MCF 10A (cell line): ENCODE results near the gene STK24. TPM values are rescaled to one million over a fixed set of nuclear protein-coding genes. Genes with fewer than 3 reads are reported as not detected.

Experiments used
- BruUV-seq: library from RNA; stranded (reverse); fragments of 400-500 nt; replicated peaks from 2 replicates; lab custom pipeline; 2021; lab: Mats Ljungman, UMichigan
- CTCF ChIA-PET: fragments of 300-600 bp; sonication (Branson Sonifier 250); formaldehyde crosslinking; extraction: SDS; loops from one replicate; lab custom pipeline; 2021; ENCODE audit warnings: antibody characterized with exemption, inconsistent platforms; lab: Yijun Ruan, JAX
- POLR2A ChIA-PET: fragments of 300-600, 350-650 bp; sonication (Branson Sonifier 250); formaldehyde crosslinking; extraction: SDS; loops from one replicate; lab custom pipeline; 2020; ENCODE audit warnings: antibody characterized with exemption, inconsistent platforms; lab: Yijun Ruan, JAX
- DNase-seq: peaks from one replicate; pipeline ENCODE4 v3.0.0-alpha.2; 2018; ENCODE audit not compliant: unreplicated experiment
- H3K27ac Mint-ChIP-seq: one replicate; pipeline ENCODE4 v1.8.0; 2022; ENCODE audit warnings: mild to moderate bottlenecking, low read depth, mixed read lengths; ENCODE audit not compliant: unreplicated experiment
- H3K27me3 Mint-ChIP-seq: one replicate; pipeline ENCODE4 v1.8.0; 2022; ENCODE audit warnings: mixed read lengths; ENCODE audit not compliant: insufficient read depth, unreplicated experiment
- H3K36me3 Mint-ChIP-seq: one replicate; pipeline ENCODE4 v1.8.0; 2022; ENCODE audit warnings: mild to moderate bottlenecking, moderate library complexity, mixed read lengths; ENCODE audit not compliant: insufficient read depth, unreplicated experiment
- H3K4me1 Mint-ChIP-seq: one replicate; pipeline ENCODE4 v1.8.0; 2022; ENCODE audit warnings: mixed read lengths; ENCODE audit not compliant: insufficient read depth, unreplicated experiment
- H3K4me3 Mint-ChIP-seq: one replicate; pipeline ENCODE4 v1.8.0; 2022; ENCODE audit warnings: mild to moderate bottlenecking, moderate library complexity, mixed read lengths; ENCODE audit not compliant: unreplicated experiment
- H3K9me3 Mint-ChIP-seq: one replicate; pipeline ENCODE4 v1.8.0; 2022; ENCODE audit warnings: mixed read lengths; ENCODE audit not compliant: unreplicated experiment
- intact Hi-C: fragments of 100-400 bp; cut with micrococcal nuclease; formaldehyde crosslinking; loops from 2 replicates; pipeline ENCODE4 v1.14.1; 2022
- total RNA-seq: library from RNA; stranded (reverse); gene quantifications from 2 replicates; pipeline ENCODE4 v1.2.3, GENCODE V29; 2022
- TF ChIP-seq, protein P1 (sequence below): fragments of 200-600 bp; IDR thresholded peaks from one replicate; pipeline ENCODE4 v1.8.0; 2022; ENCODE audit warnings: antibody characterized with exemption, mild to moderate bottlenecking; ENCODE audit not compliant: unreplicated experiment

STK24 gene
- total RNA-seq, 1 experiment from 2014 or later: 200 TPM

DNA sequence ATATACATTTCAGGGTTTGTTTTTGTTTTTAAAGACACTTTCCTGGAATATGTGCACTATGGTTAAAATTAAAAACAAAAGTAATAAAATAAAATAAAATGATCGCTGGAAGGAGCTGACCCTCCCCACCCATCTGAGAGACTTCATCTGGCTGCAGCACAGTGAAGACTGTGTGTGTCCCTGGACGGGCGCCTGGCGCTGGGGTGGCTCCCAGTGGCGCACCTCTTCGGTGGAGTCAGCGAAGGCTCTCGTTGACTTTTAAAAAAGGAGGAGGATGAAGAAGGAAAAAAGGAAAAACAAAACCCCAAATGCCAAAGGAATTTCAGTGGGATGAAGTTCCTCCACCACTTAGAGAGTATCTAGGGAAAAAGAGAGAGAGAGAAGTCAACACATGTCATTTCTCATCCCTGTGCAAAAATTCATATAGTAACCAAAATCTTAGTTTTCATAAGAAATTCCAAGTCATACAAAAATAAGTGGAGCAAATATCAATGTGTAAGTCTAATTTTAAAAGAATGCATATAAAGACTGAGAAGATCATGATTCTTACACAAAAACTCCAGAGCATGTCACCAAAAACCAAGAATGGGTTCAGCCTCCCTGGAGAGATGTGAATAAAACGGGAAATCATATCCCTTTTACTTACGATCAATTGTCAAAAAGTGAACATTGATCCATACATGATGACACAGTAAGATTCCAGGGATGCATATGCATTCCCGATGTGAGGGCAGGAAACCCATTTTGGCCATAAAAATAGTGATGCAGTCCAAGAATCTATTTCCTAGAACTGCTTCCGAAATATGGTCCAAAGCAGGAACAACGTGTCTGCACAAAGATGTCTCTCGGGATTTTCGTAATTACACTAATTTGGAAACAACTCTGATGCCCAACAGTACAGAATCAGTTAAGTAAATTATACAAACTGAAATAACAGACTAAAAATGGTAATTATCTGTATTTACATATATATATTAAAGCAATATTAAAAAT lies 123.8 kb downstream of the STK24 start:
- no peaks in the 10 kb centered on the region for H3K9me3 Mint-ChIP-seq
- POLR2A ChIA-PET: interaction anchor here (0.8 kb wide), 1 partner anchor 177 kb away, joined by 3 read pairs; no protein-coding TSS in a partner anchor
- TF ChIP-seq, protein P1, sequence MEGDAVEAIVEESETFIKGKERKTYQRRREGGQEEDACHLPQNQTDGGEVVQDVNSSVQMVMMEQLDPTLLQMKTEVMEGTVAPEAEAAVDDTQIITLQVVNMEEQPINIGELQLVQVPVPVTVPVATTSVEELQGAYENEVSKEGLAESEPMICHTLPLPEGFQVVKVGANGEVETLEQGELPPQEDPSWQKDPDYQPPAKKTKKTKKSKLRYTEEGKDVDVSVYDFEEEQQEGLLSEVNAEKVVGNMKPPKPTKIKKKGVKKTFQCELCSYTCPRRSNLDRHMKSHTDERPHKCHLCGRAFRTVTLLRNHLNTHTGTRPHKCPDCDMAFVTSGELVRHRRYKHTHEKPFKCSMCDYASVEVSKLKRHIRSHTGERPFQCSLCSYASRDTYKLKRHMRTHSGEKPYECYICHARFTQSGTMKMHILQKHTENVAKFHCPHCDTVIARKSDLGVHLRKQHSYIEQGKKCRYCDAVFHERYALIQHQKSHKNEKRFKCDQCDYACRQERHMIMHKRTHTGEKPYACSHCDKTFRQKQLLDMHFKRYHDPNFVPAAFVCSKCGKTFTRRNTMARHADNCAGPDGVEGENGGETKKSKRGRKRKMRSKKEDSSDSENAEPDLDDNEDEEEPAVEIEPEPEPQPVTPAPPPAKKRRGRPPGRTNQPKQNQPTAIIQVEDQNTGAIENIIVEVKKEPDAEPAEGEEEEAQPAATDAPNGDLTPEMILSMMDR: no peak
- no TSS peak for BruUV-seq
- intact Hi-C loops: no loop called here
- H3K36me3 Mint-ChIP-seq: peaks cover 78% of the 10 kb centered on the region
- H3K27ac Mint-ChIP-seq: no peak overlapping the region
- no peak overlapping the region for H3K4me3 Mint-ChIP-seq
- no peak for DNase-seq
- CTCF ChIA-PET: interaction anchor here (0.7 to 2.5 kb wide), 2 partner anchors 35 to 200 kb away, joined by 3 to 13 read pairs; no protein-coding TSS in a partner anchor
- peaks cover 5% of the 10 kb centered on the region for H3K4me1 Mint-ChIP-seq
- no peaks in the 10 kb centered on the region for H3K27me3 Mint-ChIP-seq

DNA sequence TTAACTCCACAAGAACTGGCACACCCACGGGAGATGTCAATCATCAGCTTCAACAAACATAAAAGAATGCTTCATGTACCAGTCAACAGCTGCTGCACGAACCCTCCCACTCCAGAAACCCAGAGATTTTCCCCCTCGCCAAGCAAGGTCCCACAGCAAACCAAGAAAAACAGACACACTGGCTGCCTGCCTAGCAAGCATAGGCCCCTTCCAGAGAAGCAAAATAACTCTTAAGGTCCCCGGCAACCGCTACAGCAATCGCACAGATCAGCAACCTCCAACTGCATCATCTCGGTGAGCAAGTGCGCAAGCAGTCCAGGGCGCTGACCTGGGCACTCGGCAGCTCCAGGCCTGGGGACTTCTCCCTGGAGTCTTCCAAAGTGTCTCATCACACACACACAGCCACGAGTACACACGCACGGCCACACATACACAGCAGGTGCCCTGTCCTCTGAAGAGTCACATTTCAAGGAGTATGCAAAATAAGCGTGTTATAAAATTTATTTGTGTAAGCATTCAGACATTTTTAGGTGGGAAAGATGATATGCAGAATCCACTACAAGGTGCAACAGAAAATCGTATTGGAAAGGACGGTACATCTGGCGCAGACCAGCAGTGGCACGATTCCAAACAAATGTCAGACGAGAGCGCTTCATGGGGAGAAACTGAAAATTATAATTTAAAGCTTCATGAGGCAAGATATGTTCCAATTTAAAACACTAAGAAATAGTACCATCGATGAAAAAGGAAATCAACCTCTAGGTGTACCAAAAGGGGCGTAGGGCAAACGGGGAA lies 125.0 kb downstream of the STK24 start:
- Mint-ChIP-seq H3K27ac (peak overlapping the region; percentile 12), H3K9me3 (no peaks in the 10 kb centered on the region), H3K27me3 (no peaks in the 10 kb centered on the region), H3K4me3 (no peak overlapping the region), H3K4me1 (peaks cover 5% of the 10 kb centered on the region), H3K36me3 (peaks cover 79% of the 10 kb centered on the region)
- ChIA-PET POLR2A (interaction anchor here (0.6 kb wide), 1 partner anchor 25 kb away, joined by 3 read pairs; no protein-coding TSS in a partner anchor), CTCF (interaction anchor here (0.6 to 2.5 kb wide), 3 partner anchors 13 to 596 kb away, joined by 3 to 13 read pairs (median 6); no protein-coding TSS in a partner anchor)
- intact Hi-C loops: no loop called here
- TF ChIP-seq, protein P1: no peak
- no peak for DNase-seq
- BruUV-seq: no TSS peak

DNA sequence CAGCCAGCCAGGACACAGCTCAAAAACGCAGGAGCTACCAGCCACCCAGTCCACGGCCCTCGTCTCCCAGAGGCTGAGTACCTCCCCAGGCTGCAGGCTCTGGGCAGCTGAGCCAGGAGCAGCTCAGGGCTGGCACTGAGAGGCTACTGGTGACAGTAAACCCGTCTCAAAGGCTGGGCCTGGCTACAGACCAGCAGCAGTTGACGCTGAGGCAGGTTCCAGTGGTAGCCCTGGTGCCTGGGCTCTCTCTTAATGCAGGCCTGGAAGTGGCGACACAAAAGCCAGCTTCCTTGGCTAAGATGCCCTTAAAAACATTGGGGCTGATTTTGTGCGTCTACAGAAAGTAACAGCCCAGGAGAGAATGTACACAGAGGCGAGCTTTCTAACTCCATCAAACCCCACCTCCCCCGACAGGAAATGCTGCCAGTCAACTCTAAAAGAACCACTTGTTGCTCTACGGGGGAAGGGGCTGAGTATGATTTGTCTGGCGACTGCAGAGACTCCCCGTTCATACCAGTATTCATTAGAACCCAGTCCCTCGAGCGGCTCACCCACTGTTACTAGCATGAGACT lies 126.3 kb downstream of the STK24 start:
- intact Hi-C loops: no loop called here
- Mint-ChIP-seq H3K27ac (no peak overlapping the region), H3K36me3 (peaks cover 80% of the 10 kb centered on the region), H3K9me3 (no peaks in the 10 kb centered on the region), H3K4me1 (peaks cover 7% of the 10 kb centered on the region), H3K4me3 (no peak overlapping the region), H3K27me3 (no peaks in the 10 kb centered on the region)
- ChIA-PET CTCF (interaction anchor here (0.5 to 2.5 kb wide), 5 partner anchors 117 to 595 kb away, joined by 3 to 13 read pairs (median 6); no protein-coding TSS in a partner anchor), POLR2A (interaction anchor here (0.7 kb wide), 1 partner anchor 34 kb away, joined by 3 read pairs; no protein-coding TSS in a partner anchor)
- TF ChIP-seq, protein P1: no peak
- DNase-seq: no peak
- BruUV-seq: no TSS peak
